ENCODE measurements around the gene MAVS.

Gene MAVS

GRCh38 chr20:3846740-3847428 lies at the start of gene MAVS:
Gene MAVS, plus strand, starts transcription at chr20:3846834. Its CDS starts 7,791 bp downstream, at chr20:3854625.
- DNase-seq (ENCODE audit: extremely low spot score): peak; percentile 91
- POLR2A ChIA-PET: interaction anchor here (0.6 to 1.0 kb wide), 2 partner anchors 11 to 60 kb away, joined by 3 to 4 read pairs; partner anchors contain the start of gene CENPB
- TF ChIP-seq LEF1 (IDR thresholded peaks at IDR 0.05; ENCODE audit: borderline replicate concordance) (no peak), ELF4 (IDR thresholded peaks at IDR 0.05) (peak; percentile 40; the same call in 1 of the 2 replicates)
- CTCF ChIA-PET: no interaction called here

- DNase-seq (ENCODE audit: extremely low spot score): no peak
- CTCF ChIA-PET: no interaction called here
- POLR2A ChIA-PET: no interaction called here
- no peak for TF ChIP-seq BHLHE40 (IDR thresholded peaks at IDR 0.05; ENCODE audit: borderline replicate concordance)
- TF ChIP-seq SP1 (IDR thresholded peaks at IDR 0.05): no peak
- TF ChIP-seq LEF1 (IDR thresholded peaks at IDR 0.05; ENCODE audit: borderline replicate concordance): no peak
- TF ChIP-seq SUZ12 (IDR thresholded peaks at IDR 0.05): no peak
- no peak for TF ChIP-seq NFRKB (IDR thresholded peaks at IDR 0.05)
- TF ChIP-seq L3MBTL2 (conservative IDR thresholded peaks at IDR 0.05): no peak
- no peak for TF ChIP-seq ZNF384 (IDR thresholded peaks at IDR 0.05)
- TF ChIP-seq ELF4 (IDR thresholded peaks at IDR 0.05): no peak
- TF ChIP-seq ARNT (IDR thresholded peaks at IDR 0.05): no peak
- TF ChIP-seq FOXA1 (IDR thresholded peaks at IDR 0.05): no peak
- TF ChIP-seq PKNOX1 (IDR thresholded peaks at IDR 0.05): no peak
- TF ChIP-seq FOXK2 (IDR thresholded peaks at IDR 0.05): no peak
- TF ChIP-seq TARDBP (IDR thresholded peaks at IDR 0.05): no peak
- no peak for TF ChIP-seq CTBP1 (IDR thresholded peaks at IDR 0.05; ENCODE audit: borderline replicate concordance)
These were observed 49.4 kb upstream of the MAVS start for GRCh38 chr20:3797226-3797545.

GRCh38 chr20:3797592-3798372 lies 48.9 kb upstream of the MAVS start:
- ChIA-PET CTCF (interaction anchor here (0.5 kb wide), 1 partner anchor 744 kb away, joined by 3 read pairs; no protein-coding TSS in a partner anchor), POLR2A (no interaction called here)
- DNase-seq (ENCODE audit: extremely low spot score): no peak
- TF ChIP-seq L3MBTL2 (conservative IDR thresholded peaks at IDR 0.05): no peak
- no peak for TF ChIP-seq SUZ12 (IDR thresholded peaks at IDR 0.05)
- no peak for TF ChIP-seq PKNOX1 (IDR thresholded peaks at IDR 0.05)
- no peak for TF ChIP-seq FOXM1 (IDR thresholded peaks at IDR 0.05; ENCODE audit: borderline replicate concordance)
- TF ChIP-seq FOXA1 (IDR thresholded peaks at IDR 0.05): no peak
- no peak for TF ChIP-seq NFRKB (IDR thresholded peaks at IDR 0.05)
- TF ChIP-seq ZNF384 (IDR thresholded peaks at IDR 0.05): no peak
- TF ChIP-seq HDGF (IDR thresholded peaks at IDR 0.05; ENCODE audit: borderline replicate concordance): no peak
- no peak for TF ChIP-seq BHLHE40 (IDR thresholded peaks at IDR 0.05; ENCODE audit: borderline replicate concordance)
- no peak for TF ChIP-seq ARNT (IDR thresholded peaks at IDR 0.05)
- no peak for TF ChIP-seq TARDBP (IDR thresholded peaks at IDR 0.05)
- no peak for TF ChIP-seq SP1 (IDR thresholded peaks at IDR 0.05)
- TF ChIP-seq CTBP1 (IDR thresholded peaks at IDR 0.05; ENCODE audit: borderline replicate concordance): no peak
- TF ChIP-seq LEF1 (IDR thresholded peaks at IDR 0.05; ENCODE audit: borderline replicate concordance): no peak
- TF ChIP-seq ELF4 (IDR thresholded peaks at IDR 0.05): no peak
- no peak for TF ChIP-seq FOXK2 (IDR thresholded peaks at IDR 0.05)

GRCh38 chr20:3798373-3798768 lies 48.3 kb upstream of the MAVS start:
- no peak for DNase-seq (ENCODE audit: extremely low spot score)
- TF ChIP-seq FOXM1 (IDR thresholded peaks at IDR 0.05; ENCODE audit: borderline replicate concordance): no peak
- TF ChIP-seq SUZ12 (IDR thresholded peaks at IDR 0.05): no peak
- TF ChIP-seq ARNT (IDR thresholded peaks at IDR 0.05): no peak
- TF ChIP-seq SP1 (IDR thresholded peaks at IDR 0.05): no peak
- no peak for TF ChIP-seq LEF1 (IDR thresholded peaks at IDR 0.05; ENCODE audit: borderline replicate concordance)
- TF ChIP-seq ZNF384 (IDR thresholded peaks at IDR 0.05): no peak
- TF ChIP-seq NFRKB (IDR thresholded peaks at IDR 0.05): no peak
- no peak for TF ChIP-seq BHLHE40 (IDR thresholded peaks at IDR 0.05; ENCODE audit: borderline replicate concordance)
- no peak for TF ChIP-seq ELF4 (IDR thresholded peaks at IDR 0.05)
- no peak for TF ChIP-seq HDGF (IDR thresholded peaks at IDR 0.05; ENCODE audit: borderline replicate concordance)
- no peak for TF ChIP-seq FOXK2 (IDR thresholded peaks at IDR 0.05)
- TF ChIP-seq TARDBP (IDR thresholded peaks at IDR 0.05): no peak
- TF ChIP-seq PKNOX1 (IDR thresholded peaks at IDR 0.05): no peak
- no peak for TF ChIP-seq FOXA1 (IDR thresholded peaks at IDR 0.05)
- no peak for TF ChIP-seq CTBP1 (IDR thresholded peaks at IDR 0.05; ENCODE audit: borderline replicate concordance)
- no peak for TF ChIP-seq L3MBTL2 (conservative IDR thresholded peaks at IDR 0.05)
- CTCF ChIA-PET: interaction anchor here (0.5 kb wide), 1 partner anchor 745 kb away, joined by 3 read pairs; no protein-coding TSS in a partner anchor
- POLR2A ChIA-PET: no interaction called here

GRCh38 chr20:3798908-3799248 lies 47.8 kb upstream of the MAVS start:
- CTCF ChIA-PET: no interaction called here
- no peak for DNase-seq (ENCODE audit: extremely low spot score)
- TF ChIP-seq BHLHE40 (IDR thresholded peaks at IDR 0.05; ENCODE audit: borderline replicate concordance) (no peak), HDGF (IDR thresholded peaks at IDR 0.05; ENCODE audit: borderline replicate concordance) (no peak), FOXM1 (IDR thresholded peaks at IDR 0.05; ENCODE audit: borderline replicate concordance) (no peak), FOXK2 (IDR thresholded peaks at IDR 0.05) (no peak), PKNOX1 (IDR thresholded peaks at IDR 0.05) (no peak), NFRKB (IDR thresholded peaks at IDR 0.05) (no peak), ZNF384 (IDR thresholded peaks at IDR 0.05) (no peak), TARDBP (IDR thresholded peaks at IDR 0.05) (no peak), LEF1 (IDR thresholded peaks at IDR 0.05; ENCODE audit: borderline replicate concordance) (no peak), SUZ12 (IDR thresholded peaks at IDR 0.05) (no peak), CTBP1 (IDR thresholded peaks at IDR 0.05; ENCODE audit: borderline replicate concordance) (no peak), FOXA1 (IDR thresholded peaks at IDR 0.05) (no peak), ELF4 (IDR thresholded peaks at IDR 0.05) (no peak), L3MBTL2 (conservative IDR thresholded peaks at IDR 0.05) (no peak), SP1 (IDR thresholded peaks at IDR 0.05) (no peak), ARNT (IDR thresholded peaks at IDR 0.05) (no peak)
- POLR2A ChIA-PET: no interaction called here
